GM19372 (cell line): ENCODE results near the gene HSF2BP.
"Not testable (repeated sequence)": the region's sequence is repeated elsewhere in the genome, so short reads cannot be mapped to it uniquely, and the experiment has no call there.

Source experiments
- ATAC-seq: cut with Tn5 transposase; IDR thresholded peaks from one replicate; pipeline ENCODE4 v1.9.1; 2021; ENCODE audit warnings: mild to moderate bottlenecking, low read depth, moderate library complexity; ENCODE audit not compliant: unreplicated experiment

Gene HSF2BP

DNA sequence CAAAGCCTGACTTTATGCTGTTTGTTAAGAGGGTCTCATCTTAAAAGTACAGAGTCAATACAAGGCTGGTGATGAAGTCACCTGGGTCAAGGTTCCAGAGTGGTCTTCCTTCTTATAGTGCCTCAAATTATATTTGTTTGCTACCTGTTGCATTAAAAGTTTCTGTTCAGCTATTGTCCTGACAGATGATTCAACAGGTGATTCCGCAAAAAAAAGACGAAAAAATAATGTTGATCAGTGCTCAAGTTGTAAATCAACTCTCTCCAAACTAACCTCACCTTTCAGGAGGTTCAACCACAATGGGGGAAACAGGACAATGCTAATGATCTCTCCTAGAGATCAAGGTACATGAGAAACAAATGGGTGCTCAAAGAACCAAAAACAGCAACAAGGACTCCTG, 35.7 kb downstream of the HSF2BP start:
- ATAC-seq, result no peak

DNA sequence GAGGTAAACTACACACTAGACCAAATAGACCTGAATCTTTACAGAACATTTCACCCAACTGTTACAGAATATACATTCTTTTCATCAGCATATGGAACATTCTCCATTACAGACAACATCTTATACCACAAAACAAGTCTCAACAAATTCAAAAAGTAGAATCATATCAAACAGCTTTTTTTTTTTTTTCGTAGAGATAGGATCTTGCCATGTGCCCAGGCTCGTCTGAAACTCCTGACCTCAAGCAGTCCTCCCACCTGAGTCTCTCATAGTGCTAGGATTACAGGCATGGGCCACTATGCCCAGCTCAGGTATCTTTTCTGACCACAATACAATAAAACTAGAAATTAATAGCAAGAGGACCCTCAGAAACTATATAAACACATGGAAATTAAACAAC, 36.5 kb downstream of the HSF2BP start:
- ATAC-seq, result no peak

DNA sequence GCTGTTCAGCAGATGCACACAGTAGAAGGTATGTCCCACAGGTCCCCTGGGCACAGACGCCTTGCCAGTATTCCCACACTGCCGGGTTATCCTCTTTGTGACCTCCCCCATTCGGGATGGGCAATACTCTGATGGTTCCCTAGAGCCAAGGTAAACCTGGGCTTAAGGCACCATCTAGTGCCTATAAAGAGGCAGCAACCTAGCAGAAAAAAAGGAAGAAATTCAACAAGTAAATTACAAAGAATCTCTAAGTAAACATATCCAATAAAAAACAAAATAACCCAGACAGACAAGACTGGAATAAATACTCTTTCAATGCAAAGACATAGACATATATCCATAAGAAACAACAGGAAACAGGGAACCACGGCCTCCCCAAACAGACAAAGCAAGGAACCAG, 39.4 kb downstream of the HSF2BP start:
- no peak for ATAC-seq

DNA sequence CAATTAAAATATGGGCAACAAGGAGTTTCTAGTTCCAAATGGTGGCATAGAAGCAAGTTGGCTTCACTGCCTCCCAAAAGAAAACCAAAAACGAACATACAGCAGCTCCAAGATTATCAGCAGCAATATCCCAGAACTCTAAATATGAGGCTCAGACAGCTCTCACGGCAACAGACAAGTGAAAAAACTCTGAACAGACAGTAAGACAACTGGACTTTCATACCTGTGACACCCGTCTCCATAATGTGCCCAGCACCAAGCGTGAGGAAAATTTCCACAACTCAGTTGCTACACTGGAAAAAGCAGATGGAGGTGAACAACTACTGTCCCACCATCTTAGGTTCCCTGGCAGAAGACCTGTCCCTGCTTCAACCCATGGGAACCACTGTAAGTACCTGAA, 39.9 kb downstream of the HSF2BP start:
- ATAC-seq, result no peak

DNA sequence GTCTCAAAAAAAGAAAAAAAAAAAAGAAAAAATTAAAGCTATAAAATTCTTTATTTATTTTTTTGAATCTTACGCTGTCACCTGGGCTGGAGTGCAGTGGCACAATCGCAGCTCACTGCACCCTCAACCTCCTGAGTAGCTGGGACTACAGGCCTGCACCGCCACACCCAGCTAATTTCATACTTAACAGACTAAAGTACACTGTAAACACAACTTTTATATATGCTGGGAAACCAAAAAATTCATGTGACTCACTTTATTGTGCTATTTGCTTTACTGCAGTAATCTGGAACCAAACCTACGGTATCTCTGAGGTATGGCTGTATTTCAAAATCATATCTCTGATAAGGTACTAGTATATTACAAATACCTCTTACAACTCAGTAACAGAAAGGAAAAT, 40.3 kb downstream of the HSF2BP start:
- no peak for ATAC-seq

DNA sequence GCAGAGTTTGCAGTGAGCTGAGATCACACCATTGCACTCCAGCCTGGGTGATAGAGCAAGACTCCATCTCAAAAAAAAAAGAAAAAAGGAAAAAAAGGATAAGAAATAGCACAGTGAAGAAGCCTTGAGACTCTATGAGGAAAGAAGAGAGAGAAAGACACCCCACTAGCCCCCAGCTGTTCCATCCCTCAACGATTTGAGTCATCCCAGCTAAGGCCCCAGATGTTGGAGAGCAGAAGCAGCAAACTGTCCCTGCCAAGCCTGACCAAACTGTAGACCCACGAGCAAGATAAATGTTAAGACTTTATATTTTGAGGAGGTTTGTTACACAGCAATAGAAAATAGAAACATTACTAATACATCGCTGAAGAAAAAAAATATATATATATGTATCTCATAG, 42.4 kb downstream of the HSF2BP start:
- not testable (repeated sequence) for ATAC-seq

DNA sequence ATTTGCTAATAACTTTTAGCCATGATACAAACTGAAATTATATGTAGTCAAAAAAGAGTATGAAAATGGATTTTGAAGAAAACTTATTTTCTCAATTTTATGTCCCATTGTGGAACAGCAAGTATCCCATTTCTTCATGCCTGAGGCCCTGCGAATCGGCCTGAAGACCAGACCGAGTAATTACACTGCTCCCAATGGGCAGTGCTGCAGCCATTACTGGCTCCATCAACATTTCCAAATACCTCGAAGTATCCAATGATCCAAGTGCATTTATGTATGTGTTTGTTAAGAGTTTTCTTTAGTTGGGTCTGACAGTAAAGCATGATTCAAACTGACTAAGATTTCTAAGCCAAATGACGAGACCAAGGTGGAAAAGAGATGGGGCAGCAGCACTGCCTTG, 44.4 kb downstream of the HSF2BP start:
- ATAC-seq, result no peak

DNA sequence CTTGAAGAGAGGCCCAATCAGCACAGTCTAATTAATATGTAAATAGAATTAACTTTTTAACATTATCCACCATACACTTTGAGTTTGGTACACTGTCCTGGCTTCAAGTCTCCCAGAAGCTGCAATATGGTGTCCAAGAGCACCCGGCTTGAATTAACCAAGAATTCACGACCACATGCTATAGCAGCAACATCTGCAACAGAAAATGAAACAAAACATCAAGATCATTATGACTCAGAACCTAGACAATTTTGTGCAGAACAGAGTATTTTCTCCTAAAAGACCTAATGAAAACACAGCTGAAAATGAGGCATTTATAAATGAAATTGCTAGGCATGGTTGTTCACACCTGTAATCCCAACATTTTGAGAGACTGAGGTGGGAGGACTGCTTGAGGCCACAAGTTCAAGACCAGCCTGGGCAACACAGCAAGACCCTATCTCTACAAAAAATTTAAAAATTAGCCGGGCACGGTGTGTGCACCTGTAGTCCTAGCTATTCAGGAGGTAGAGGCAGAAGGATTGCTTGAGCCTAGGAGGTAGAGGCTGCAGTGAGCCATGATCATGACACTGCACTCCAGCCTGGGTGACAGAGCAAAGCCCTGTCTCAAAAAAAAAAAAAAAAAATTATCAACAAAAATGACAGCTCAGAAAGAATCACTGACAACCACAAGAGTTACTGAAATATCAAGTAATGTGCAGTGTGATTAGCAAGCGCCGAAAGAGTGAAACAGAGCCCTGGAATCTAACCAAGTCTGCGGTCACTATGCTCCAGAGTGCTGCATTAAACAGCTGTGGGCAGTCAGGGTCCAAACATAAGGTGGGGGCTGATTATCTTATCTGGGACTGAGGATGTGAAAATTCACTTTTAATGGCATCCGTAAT, 45.3 kb downstream of the HSF2BP start:
- ATAC-seq, result no peak

DNA sequence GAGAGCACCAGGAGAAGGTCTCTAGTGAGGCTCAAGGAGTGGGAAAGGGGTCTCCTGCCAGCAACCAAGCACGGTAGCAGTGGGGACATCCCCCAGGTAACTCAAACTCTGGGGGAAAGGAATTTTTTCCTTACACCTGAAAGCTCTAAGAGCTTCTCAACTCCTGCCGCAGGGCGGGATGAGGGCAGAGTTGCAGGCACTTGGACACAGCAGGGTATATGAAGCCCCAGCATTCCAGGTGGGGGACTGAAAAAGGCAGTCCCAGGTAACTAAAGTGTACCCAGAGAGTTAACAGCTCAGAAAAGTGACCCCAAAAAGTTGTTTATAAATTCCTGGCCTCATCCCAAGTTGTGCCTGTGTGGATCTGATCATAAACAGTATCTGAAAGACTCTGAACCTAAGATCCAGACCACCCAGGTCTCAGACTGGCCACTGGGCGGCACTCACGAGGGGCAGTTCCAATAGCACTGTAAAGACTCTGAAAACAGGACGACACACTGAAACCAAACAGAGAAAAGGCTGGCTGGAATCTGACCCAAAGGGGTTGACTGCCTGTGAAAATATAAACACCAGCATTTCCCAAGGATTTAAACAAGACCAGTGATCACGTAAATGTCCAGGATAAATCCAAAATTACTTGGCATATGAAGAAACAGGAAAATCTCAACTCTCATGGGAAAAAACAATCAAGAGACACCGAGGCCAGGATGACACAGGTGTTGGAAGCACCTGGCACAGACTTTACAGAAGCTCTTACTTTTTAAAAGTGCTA, 47.5 kb downstream of the HSF2BP start:
- no peak for ATAC-seq

DNA sequence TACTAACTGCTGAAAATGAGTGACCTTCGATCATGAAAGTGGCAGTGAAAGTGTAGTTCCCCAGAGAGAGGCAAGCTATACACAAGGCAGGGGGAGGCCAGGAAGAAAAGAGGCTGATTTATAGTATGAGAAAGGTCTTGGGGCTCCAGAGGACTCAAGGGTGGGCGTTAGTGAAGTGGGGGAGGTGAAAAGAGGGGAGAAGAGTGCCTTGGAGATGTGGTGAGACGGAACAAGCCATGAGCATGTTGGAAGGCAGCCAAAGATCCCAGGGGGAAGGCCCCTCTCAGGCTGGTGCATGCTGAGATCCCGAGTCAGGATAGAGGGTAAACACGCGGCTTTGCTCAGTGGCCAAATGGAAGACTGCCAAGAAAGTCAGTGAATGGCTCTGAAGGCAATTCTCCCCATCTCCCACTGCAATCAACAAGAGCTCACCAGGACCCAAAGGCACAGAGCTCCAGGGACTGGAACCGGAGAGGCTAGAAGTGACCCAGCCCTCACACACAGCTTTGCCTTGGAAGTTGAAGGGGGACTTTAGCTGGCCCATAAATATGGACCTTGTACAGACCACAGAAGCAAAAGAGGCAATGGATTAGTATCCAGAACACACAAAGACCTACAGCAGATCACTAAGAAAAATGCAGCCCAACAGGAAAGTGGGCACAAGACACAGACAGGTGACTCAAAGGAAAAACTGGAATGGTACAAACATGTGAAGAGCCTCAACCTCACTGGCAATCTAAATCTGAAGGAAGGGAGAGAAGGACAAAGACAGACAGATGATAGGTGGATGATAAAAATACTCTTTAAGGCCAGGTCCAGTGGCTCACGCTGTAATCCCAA, 49.6 kb downstream of the HSF2BP start:
- ATAC-seq, result no peak

DNA sequence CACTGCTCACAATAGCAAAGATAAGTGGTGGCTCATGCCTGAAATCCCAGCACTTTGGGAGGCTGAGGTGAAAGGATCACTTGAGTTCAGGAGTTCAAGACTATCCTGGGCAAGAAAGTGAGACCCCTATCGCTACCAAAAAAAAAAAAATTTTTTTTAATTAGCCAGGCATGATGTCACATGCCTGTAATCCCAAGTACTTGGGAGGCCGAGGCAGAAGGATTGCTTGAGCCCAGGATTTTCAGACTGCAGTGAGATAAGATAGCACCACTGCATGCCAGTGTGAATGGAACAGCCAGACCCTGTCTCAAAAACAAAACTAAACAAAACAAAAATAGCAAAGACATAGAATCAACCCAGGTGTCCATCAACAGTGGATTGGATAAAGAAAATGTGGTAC, 50.6 kb downstream of the HSF2BP start:
- ATAC-seq, result no peak

DNA sequence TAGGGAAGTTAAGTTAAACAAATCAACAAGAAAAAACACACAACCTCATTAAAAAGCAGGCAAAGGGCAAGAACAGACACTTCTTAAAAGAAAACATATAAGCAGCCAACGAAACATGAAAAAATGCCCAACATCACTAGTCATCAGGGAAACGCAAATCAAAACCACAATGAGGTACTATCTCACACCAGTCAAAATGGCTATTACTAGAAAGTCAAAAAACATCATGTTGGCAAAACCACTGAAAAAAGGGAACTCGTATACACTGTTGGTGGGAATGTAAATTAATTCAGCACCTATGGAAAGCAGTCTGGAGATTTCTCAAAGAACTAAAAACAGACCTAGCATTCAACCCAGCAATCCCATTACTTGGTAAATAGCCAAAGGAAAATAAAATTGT, 51.1 kb downstream of the HSF2BP start:
- no peak for ATAC-seq

DNA sequence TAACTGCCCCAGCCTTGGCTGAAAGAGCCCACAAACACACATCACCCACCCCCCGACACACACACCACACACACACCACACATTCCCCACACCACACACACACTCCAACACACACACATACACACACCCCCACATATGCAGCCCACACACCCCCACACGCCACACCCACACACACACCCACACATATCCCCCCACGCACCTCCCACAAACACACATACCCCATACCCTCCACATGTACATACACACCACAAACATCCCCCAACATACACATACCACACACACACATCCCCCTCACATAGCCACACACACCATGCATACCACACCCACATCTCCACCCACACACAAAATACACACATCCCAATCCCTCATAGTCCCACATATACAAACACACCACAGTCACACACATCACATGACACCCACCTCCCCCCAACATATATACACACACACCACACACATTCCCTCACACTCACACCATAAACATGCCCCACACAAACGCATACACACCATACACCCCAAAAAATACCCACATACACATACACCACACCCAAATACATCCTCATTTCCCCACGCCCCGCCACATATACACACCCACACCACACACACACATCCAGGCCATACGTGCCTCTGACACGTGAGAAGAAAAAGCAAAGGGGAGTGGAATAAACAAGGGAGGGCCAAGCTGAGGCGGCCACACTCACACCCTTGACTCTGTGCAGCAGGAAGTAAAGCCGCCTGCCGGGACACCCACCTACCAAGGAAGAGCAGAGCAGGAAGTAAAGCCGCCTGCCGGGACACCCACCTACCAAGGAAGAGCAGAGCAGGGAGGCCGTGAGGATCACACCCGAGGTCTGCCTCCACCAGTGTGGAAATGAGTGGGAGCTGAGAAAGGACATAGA, 53.7 kb downstream of the HSF2BP start:
- no peak for ATAC-seq

DNA sequence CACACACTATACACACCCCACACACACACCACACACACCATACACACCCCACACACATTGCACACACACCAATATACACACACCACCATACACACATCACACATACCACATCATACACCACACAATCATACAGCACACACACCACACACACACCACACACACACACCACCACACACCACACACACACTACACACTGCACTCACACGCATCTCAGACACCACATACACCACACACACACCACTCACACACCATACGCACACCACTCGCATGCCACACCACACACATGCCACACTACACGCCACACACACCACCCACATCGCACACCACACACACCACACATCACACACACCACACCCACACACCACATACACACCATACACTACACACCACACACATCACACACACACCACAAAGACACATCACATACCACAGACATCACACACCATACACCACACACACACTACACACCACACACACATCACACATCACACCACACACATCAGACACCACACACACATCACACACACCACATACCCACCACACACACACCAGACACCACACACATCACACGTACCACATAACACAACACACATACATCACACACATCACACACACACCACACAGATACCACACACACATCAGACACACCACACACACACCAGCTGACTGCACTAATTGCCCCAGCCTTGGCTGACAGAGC, 54.6 kb downstream of the HSF2BP start:
- no peak for ATAC-seq

DNA sequence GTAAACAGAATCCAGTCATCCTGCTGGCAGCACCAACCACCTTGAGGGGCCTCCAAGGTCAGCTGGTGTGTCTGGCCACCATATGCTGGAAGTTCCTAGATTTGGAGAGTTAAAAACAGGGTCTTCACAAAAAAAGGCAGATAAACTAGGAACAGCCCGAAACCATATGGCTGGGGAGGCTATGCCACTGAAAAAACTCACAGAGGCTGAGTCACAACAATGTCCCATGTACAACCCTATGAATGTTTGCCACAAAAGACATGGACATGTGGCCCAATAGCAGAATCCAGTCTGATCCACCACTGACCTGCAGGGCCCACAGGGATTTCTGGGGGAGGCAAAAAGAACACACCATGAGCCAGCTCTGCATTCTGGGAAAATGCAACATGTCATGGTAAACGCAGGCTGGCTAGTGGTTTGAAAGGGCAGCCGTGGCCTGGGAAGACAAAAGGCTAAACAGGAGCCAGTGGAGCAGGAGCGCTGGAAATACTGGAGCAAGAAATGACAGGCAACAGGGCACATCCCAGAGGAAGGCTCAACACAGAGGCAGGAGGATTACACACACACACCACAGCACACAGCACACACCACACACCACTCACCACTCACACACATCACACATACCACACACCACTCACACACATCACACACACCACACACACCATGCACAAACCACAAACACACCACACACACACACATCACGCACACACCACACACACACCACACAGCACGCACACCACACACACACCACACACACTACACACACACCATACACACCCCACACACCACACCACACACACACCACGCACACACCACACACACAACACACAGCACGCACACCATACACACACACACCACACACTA, 55.4 kb downstream of the HSF2BP start:
- no peak for ATAC-seq

DNA sequence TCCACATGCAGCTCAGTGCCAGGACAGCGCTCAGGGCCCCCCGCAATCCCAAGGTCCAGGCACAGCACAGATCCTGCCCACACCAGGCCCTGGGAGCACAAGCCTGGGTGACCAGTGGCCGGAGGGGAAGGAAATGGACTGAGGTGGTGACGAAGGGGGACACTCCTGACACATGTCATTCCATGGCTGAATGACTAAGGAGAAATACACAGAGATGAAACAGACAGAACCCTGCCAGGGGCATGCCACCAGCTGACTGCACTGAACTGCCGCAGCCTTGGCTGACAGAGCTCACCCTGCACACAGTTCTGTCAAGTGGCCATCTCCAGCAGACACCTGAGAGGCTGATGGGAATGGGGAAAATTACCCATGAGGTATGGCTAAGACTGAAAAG, 56.1 kb downstream of the HSF2BP start:
- ATAC-seq, result no peak

DNA sequence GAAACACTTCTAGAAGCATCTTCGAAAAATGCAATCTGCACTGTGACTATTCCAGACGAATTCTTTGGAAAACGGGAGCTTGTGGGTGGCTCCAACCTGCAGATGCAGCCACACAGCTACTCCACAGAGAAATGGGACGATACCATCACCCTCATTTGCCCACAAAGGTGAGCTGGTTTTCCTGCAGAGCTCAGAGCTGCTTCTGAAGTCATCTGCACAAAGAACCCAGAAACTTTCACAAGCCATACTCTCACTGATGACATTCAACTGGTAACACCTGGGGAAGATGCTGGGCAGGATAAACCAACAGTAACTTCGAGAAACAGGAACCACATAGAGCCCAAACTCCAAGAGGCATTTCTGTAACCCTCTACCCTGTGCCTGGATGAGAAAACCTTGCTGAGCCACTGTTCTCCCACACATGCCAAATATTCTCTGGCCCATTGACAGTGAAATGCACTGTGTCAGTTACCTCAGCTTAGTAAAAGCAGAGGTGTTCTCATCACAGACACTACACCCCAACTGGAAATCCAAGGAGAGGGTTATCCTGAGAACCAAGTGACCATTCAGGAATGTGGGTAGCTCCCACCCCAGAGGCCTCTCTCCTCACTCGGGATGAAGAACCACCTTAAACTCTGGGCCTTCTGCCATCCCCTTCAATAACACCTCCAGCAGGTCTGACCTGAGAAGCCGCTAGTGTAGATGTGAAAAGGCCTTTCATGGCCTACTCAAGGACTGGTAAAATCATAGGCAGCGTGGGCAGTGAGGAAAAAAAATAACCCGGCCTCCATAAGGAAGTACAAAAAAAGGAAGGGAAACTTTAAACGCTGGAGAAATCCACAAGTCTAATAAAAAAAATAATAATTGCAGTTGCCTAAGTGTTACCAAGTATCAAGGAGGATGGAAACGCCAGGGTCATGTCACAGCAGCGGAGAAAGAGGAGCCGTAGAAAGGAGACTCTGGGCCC, 56.7 kb downstream of the HSF2BP start:
- ATAC-seq, result no peak
